GM12892 (cell line): Measurements from ENCODE around the gene KCTD3.

ENCODE experiments used
- POLR2A ChIP-seq: IDR thresholded peaks from 2 replicates; pipeline ENCODE4 v1.6.1; 2011; ENCODE audit warnings: low read depth, low read length, control low read depth
- POLR2AphosphoS5 ChIP-seq: IDR thresholded peaks from 2 replicates; pipeline ENCODE4 v1.6.1; 2011; ENCODE audit warnings: low read depth, low read length, control low read depth
- TAF1 ChIP-seq: IDR thresholded peaks from 2 replicates; pipeline ENCODE4 v1.6.1; 2011; ENCODE audit warnings: low read depth, mild to moderate bottlenecking, control low read depth, low read length, borderline replicate concordance

GRCh38 chr1:215581896-215582295 lies 14.8 kb downstream of the KCTD3 start:
- TF ChIP-seq POLR2AphosphoS5 (no peak), POLR2A (no peak), TAF1 (no peak)
